ACHN (cell line): ENCODE results near the gene UCP1.

Source experiments
- DNase-seq: peaks from one replicate; pipeline ENCODE4 v3.0.0-alpha.2; 2015
- in situ Hi-C: cut with HindIII; loops from 2 replicates; pipeline ENCODE4 v1.10.0; 2017; ENCODE audit warnings: low sequenced_read_pairs, low pct_ligation_motif_present, low pct_unique_long_range_greater_than_20kb

UCP1 gene

GRCh38 chr4:140568507-140569306, at the start of gene UCP1:
UCP1 (minus strand) TSS chr4:140568961; CDS start chr4:140568729, 232 bp downstream.
- peak; percentile 4 for DNase-seq
- in situ Hi-C loops, result no loop called here

DNA sequence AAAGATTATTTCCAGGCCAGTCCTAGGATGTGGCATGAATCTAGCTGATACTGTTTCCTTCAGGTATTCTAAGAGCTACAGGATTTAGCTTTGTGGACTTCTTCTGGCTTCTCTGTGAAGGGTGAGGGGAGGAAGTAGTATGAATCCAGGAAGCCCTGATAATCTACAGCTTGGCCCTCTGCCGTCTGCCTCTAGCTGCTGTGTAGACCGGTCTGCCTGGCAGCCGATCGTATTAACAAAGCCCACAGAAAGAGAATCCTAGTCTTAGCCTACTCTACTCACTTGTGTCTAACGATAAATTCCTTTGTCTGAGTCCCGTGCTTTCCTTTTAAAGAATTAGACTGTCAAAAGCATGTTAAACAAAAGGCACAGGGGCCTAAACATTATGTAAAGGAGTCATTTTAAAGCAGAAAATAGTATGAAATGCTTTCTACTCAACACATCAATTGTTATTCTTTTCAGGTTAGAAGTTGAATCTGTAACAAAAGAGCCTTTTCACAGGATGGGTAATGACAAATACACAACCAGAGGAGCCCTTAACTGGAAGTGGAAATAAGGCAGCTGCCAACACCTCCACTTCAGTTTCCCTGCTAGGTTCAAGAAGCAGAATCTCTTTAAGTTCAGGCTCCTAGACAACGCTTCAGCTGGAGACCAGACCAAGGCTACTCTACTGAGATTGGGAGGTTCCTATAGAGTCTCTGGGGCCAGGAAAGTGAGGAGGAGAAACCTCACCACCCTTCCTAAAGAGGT, 48.9 kb upstream of the UCP1 start:
- no peak for DNase-seq
- in situ Hi-C loops, result no loop called here

DNA sequence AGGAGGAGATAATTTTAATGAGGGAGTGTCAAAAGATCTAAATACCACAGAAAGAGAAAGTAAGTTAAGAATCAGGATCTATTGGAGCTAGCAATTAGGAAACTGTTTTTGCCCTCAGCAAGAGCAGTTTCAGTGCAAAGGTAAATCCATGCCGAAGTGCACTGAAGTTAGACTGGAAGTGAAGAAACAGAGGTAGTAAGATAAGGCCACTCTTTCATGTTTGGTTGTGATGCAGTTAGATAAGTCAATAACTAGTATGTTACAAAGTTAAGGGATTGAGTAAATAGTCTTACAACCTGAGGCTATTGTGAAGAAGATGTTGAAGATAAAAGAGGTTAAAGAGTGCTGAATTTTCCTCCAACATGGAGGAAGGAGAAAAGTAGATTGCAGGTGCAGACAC, 46.7 kb upstream of the UCP1 start:
- DNase-seq, result no peak
- in situ Hi-C loops, result no loop called here

GRCh38 chr4:140612357-140612756, 43.6 kb upstream of the UCP1 start:
- DNase-seq, result no peak
- in situ Hi-C loops, result no loop called here

DNA sequence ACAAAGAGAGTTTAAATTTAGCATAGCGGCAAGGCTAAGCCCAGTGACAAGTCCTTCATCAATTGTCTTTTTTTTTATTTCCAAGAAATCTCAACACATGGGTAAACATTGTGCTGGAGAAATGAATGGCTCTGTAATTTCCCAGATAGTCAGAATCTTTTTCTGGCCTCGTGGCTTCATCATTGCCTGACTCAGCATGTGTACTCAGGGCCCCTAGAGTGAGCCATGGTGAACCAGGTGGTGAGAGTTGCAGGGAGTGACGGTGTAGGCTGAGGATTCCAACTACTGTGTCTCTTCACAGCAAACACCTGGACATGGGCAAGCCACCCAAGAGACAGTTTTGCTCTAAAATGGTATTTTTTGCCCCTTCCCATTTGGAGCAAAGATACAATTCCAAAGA, 43.1 kb upstream of the UCP1 start:
- in situ Hi-C loops, result no loop called here
- DNase-seq, result no peak

GRCh38 chr4:140609548-140610425, 41.0 kb upstream of the UCP1 start:
- DNase-seq, result peak; percentile 52
- in situ Hi-C loops, result no loop called here

DNA sequence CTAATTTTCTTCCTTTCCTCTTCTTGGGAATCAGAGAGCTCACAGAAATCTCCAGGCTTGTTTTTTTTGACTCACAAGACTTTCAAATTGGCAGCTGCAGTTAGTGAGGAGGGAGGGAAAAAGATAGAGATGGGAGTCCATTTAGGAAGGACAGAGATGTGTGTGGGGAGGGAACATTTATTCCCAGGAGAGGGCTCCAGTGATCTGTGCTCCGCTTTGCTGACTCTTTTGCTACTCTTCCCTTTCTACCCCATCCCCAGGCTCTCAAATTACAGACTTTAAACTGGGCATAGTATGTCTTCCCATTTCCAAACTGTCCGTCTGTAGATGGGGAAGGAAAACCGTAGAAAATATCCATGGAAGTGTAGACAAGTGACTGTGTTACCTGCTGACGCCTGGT, 39.1 kb upstream of the UCP1 start:
- no peak for DNase-seq
- in situ Hi-C loops, result no loop called here

GRCh38 chr4:140604544-140604943, 35.8 kb upstream of the UCP1 start:
- in situ Hi-C loops, result no loop called here

DNA sequence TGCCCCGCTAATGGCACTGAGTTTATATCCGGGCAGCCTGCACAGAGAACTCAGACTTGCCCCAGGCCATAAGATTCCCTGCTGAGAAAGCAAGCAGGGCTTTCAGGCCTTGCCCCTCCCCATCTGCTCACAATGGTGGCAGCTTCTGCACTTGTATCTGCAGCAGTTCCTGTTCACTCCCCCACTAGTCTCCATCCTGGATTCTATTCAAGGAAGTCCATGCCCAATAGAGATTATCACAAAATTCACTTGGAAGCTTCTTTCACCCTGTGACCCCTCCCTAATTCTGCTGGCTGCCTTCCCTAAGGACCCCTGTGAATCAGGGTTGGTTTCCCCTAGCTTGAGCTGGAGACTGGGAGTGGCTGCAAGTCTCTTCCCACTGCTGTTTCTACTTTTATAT, 34.5 kb upstream of the UCP1 start:
- no peak for DNase-seq
- in situ Hi-C loops, result no loop called here

More at GRCh38 chr4:140604544-140604943, 35.8 kb upstream of the UCP1 start:
- no peak for DNase-seq

- in situ Hi-C loops, result no loop called here
- no peak for DNase-seq
Observed at GRCh38 chr4:140602714-140603113, 34.0 kb upstream of the UCP1 start.

- in situ Hi-C loops, result no loop called here
- no peak for DNase-seq
Observed at GRCh38 chr4:140600408-140600807, 31.6 kb upstream of the UCP1 start.

- in situ Hi-C loops, result no loop called here
- DNase-seq, result peak; percentile 19
Observed at GRCh38 chr4:140595065-140595464, 26.3 kb upstream of the UCP1 start.

GRCh38 chr4:140584439-140584838, 15.7 kb upstream of the UCP1 start:
- no peak for DNase-seq
- in situ Hi-C loops, result no loop called here

DNA sequence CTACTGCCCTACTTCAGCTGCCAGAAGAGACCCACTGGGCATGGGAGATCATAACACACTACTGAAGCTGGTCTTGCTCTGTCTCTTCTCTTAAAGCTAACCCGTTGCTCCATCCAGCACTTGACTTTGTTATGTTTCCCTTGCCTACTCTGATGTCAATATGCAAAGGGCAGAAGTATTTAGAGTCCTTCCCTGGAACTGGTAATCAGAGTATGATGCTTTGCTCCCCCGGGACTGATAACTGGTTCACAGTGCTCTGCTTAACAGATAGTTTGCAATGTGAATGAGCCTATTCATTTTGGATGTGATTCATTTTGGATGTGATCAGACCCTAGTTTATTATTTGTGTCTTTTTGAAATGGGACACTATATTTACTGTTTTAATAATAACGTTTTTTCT, 12.3 kb upstream of the UCP1 start:
- DNase-seq, result no peak
- in situ Hi-C loops, result no loop called here

DNA sequence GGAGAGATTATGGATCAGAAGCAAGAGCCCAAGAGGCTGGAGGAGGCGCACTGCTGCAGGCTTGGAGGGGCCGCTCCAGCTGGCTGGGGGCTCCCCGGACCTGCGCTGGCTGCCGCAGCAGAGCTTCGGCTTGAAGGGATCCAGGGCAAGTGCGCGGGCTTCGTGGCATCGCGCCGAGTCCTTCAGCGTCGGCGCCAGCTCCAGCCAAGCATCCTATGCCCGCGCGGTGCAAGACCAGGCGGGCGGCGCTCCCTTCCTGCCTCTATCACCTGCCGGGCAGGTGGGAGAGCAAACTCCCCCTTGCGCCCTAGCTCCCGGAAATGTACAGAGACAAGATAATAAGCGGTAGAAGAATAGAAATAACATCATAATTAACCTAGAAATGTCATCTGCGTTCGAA, 10.5 kb upstream of the UCP1 start:
- no peak for DNase-seq

DNA sequence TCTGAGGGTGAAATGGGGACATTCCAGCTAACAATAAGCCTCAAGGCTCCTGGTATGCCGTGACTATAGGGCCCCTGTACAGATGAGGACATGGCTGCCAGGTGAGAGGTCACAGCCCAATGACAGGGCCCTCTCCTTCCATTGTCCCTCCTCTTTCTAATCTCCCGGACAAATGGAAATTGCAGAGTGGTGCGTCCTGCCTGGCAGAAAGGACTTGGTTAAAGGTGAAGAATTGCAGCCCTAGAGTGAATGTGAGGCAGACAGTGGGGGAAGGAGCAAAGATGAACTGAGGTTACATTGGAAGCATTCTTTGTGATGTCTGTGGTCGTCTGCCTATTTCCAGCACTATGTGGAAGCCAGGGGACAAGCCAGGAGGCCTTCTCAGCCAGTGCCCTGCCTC, 6.7 kb upstream of the UCP1 start:
- in situ Hi-C loops, result no loop called here
- no peak for DNase-seq

More for the DNA sequence above, 10.5 kb upstream of the UCP1 start:
- in situ Hi-C loops, result no loop called here

DNA sequence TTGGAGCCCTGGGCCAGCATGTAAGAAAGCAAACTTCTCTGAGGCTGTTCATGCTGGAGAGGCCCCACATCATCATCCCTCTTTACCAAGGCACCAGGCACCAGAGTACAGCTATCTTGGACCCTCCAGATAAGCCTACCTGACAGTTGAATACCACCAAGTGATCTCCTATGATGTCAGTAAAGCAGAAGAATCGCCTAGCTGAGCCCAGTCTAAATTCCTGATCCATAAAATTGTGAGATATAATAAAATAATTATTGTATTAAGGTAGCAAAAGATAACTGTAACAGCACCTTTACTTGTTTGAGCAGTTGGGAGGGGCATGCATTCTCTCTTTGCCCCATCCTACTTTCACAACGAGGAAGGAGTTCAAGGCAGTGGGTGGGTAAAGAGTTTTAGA, 2.9 kb upstream of the UCP1 start:
- in situ Hi-C loops, result no loop called here
- no peak for DNase-seq

GRCh38 chr4:140569307-140569638, 512 bp upstream of the UCP1 start:
- in situ Hi-C loops, result no loop called here
- no peak for DNase-seq

DNA sequence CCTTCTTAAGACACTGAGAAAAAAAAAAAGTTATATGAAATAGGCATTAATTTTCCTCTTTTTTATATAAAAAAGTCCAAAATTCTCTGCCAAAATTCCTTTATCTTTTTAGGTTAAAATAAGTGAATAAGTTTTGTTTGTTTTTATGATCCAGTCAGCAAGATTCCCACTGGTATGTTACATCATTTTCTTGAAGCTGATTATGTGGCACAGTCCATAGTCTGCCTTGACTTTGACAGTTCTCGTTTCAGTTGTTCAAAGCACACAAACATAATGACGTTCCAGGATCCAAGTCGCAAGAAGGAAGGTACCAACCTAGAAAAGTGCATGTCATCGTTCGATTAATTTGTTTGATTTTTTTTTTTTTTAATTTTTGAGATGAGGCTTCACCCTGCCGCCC, 9.1 kb downstream of the UCP1 start:
- in situ Hi-C loops, result no loop called here
- no peak for DNase-seq
